Spinal cord (tissue), 10 donors: Measurements from ENCODE around the gene CSK. TPM values are rescaled to one million over a fixed set of nuclear protein-coding genes. Genes with fewer than 3 reads are reported as not detected.

Experiments used
- DNase-seq, 6 donors: peaks; one replicate each; pipeline versions ENCODE4 v3.0.0 to v3.0.0-alpha.2; 2013 to 2015; ENCODE audit warnings: low spot score in 6 of 6, low read depth in 4 of 6
- H3K27ac ChIP-seq: one replicate; pipeline ENCODE4 v1.5.1; 2013; ENCODE audit warnings: low read depth, low read length, control low read depth
- H3K27me3 ChIP-seq: one replicate; pipeline ENCODE4 v1.6.1; 2013; ENCODE audit warnings: low read length; ENCODE audit not compliant: control insufficient read depth, insufficient read depth
- H3K36me3 ChIP-seq: one replicate; pipeline ENCODE4 v1.6.1; 2013; ENCODE audit warnings: low read length; ENCODE audit not compliant: control insufficient read depth, insufficient read depth
- H3K4me1 ChIP-seq: one replicate; pipeline ENCODE4 v1.6.1; 2013; ENCODE audit warnings: low read length; ENCODE audit not compliant: control insufficient read depth, insufficient read depth
- H3K4me3 ChIP-seq: one replicate; pipeline ENCODE4 v1.5.1; 2013; ENCODE audit warnings: low read depth, low read length, control low read depth
- H3K9me3 ChIP-seq: one replicate; pipeline ENCODE4 v1.6.1; 2013; ENCODE audit warnings: low read length; ENCODE audit not compliant: control insufficient read depth, insufficient read depth
- WGBS: methylation state at CpG from one replicate; pipeline ENCODE4 v1.1.5; 2013; ENCODE audit warnings: missing lambda C conversion rate; ENCODE audit not compliant: insufficient coverage; 5-methylcytosine and 5-hydroxymethylcytosine counted together
- polyA plus RNA-seq, 2 donors: library from polyadenylated mRNA; unstranded; fragments of 120-200 nt; gene quantifications; one replicate each; pipeline ENCODE4 v1.2.1, GENCODE V29; 2013; ENCODE audit not compliant: insufficient read length in 2 of 2
- total RNA-seq, 2 donors: library from RNA; depleted of rRNA in 1 of 2; stranded (reverse); fragments of 120-200 nt in 1 of 2; fragments of >200 nt in 1 of 2; gene quantifications; one replicate each; pipeline versions ENCODE4 v1.2.3 to v1.2.4, GENCODE V29; 2013 to 2014
- donor health status: healthy.

The CSK gene
- total and polyA plus RNA-seq, 4 donors, result 20.1 to 79.4 (median 52.9) TPM

GRCh38 chr15:74750751-74751150 lies 31.1 kb upstream of the CSK start:
- H3K36me3 ChIP-seq, result no peaks in the 10 kb centered on the region
- H3K4me3 ChIP-seq, result no peak overlapping the region
- H3K9me3 ChIP-seq, result no peaks in the 10 kb centered on the region
- DNase-seq, result no peak
- no peak overlapping the region for H3K27ac ChIP-seq
- no peaks in the 10 kb centered on the region for H3K27me3 ChIP-seq
- no peaks in the 10 kb centered on the region for H3K4me1 ChIP-seq
- 13% methylated on average over 1 of the region's 2 CpGs for WGBS

GRCh38 chr15:74752011-74752410 lies 29.9 kb upstream of the CSK start:
- DNase-seq, result no peak
- no peak overlapping the region for H3K4me3 ChIP-seq
- no peaks in the 10 kb centered on the region for H3K27me3 ChIP-seq
- H3K4me1 ChIP-seq, result no peaks in the 10 kb centered on the region
- H3K27ac ChIP-seq, result no peak overlapping the region
- no peaks in the 10 kb centered on the region for H3K9me3 ChIP-seq
- 76% methylated on average over 8 of the region's 8 CpGs for WGBS
- H3K36me3 ChIP-seq, result no peaks in the 10 kb centered on the region

- H3K27ac ChIP-seq, result no peak overlapping the region
- no peaks in the 10 kb centered on the region for H3K27me3 ChIP-seq
- no peak for DNase-seq
- H3K4me1 ChIP-seq, result no peaks in the 10 kb centered on the region
- no peaks in the 10 kb centered on the region for H3K9me3 ChIP-seq
- H3K36me3 ChIP-seq, result no peaks in the 10 kb centered on the region
- 73% methylated on average over 3 of the region's 5 CpGs for WGBS
- H3K4me3 ChIP-seq, result no peak overlapping the region
Measured at GRCh38 chr15:74752531-74752930, 29.3 kb upstream of the CSK start.

- Histone ChIP-seq H3K4me3 (no peak overlapping the region), H3K27ac (no peak overlapping the region), H3K4me1 (no peaks in the 10 kb centered on the region), H3K27me3 (no peaks in the 10 kb centered on the region), H3K36me3 (no peaks in the 10 kb centered on the region), H3K9me3 (no peaks in the 10 kb centered on the region)
- no peak for DNase-seq
- 80% methylated on average over 14 of the region's 20 CpGs for WGBS
Measured at GRCh38 chr15:74754593-74755215, 27.2 kb upstream of the CSK start.

- Histone ChIP-seq H3K27me3 (no peaks in the 10 kb centered on the region), H3K4me3 (no peak overlapping the region), H3K27ac (no peak overlapping the region), H3K36me3 (no peaks in the 10 kb centered on the region), H3K4me1 (no peaks in the 10 kb centered on the region), H3K9me3 (no peaks in the 10 kb centered on the region)
- WGBS, result 90% methylated on average over 6 of the region's 8 CpGs
- no peak for DNase-seq
Measured at GRCh38 chr15:74758736-74759135, 23.1 kb upstream of the CSK start.

- H3K36me3 ChIP-seq, result no peaks in the 10 kb centered on the region
- H3K4me1 ChIP-seq, result no peaks in the 10 kb centered on the region
- H3K4me3 ChIP-seq, result no peak overlapping the region
- peak in 1 of 6 donors; percentile 8 for DNase-seq
- WGBS, result 53% methylated on average over 5 of the region's 6 CpGs
- no peaks in the 10 kb centered on the region for H3K27me3 ChIP-seq
- no peaks in the 10 kb centered on the region for H3K9me3 ChIP-seq
- no peak overlapping the region for H3K27ac ChIP-seq
Measured at GRCh38 chr15:74762791-74763150, 19.1 kb upstream of the CSK start.

GRCh38 chr15:74763416-74763815 lies 18.5 kb upstream of the CSK start:
- Histone ChIP-seq H3K4me1 (peaks cover 2% of the 10 kb centered on the region), H3K36me3 (no peaks in the 10 kb centered on the region), H3K27ac (no peak overlapping the region), H3K9me3 (no peaks in the 10 kb centered on the region), H3K4me3 (no peak overlapping the region), H3K27me3 (no peaks in the 10 kb centered on the region)
- WGBS, result 85% methylated on average over 15 of the region's 15 CpGs
- no peak for DNase-seq

GRCh38 chr15:74767167-74768098 lies 14.4 kb upstream of the CSK start:
- Histone ChIP-seq H3K4me1 (peaks cover 23% of the 10 kb centered on the region), H3K4me3 (no peak overlapping the region), H3K36me3 (no peaks in the 10 kb centered on the region), H3K9me3 (no peaks in the 10 kb centered on the region), H3K27ac (no peak overlapping the region), H3K27me3 (no peaks in the 10 kb centered on the region)
- 88% methylated on average over 9 of the region's 14 CpGs for WGBS
- DNase-seq, result no peak

- H3K4me1 ChIP-seq, result peaks cover 23% of the 10 kb centered on the region
- no peak overlapping the region for H3K27ac ChIP-seq
- DNase-seq, result peak in 1 of 6 donors; percentile 4
- H3K4me3 ChIP-seq, result no peak overlapping the region
- H3K27me3 ChIP-seq, result no peaks in the 10 kb centered on the region
- WGBS, result 80% methylated on average over 1 of the region's 15 CpGs
- H3K9me3 ChIP-seq, result no peaks in the 10 kb centered on the region
- H3K36me3 ChIP-seq, result no peaks in the 10 kb centered on the region
Measured at GRCh38 chr15:74768099-74768770, 13.6 kb upstream of the CSK start.
